Spleen (tissue), 7 donors: ENCODE measurements around the gene TRIM66.

Experiments used
- CTCF ChIP-seq, 11 experiments: fragments of 200-600 bp in 7 of 11; fragments of 450-650 bp in 4 of 11; sonication (generic) in 4 of 11; IDR thresholded peaks in 8 of 11; conservative IDR thresholded peaks in 3 of 11; 1 replicate in 7 of 11; 2 replicates in 4 of 11; pipeline versions ENCODE4 v1.4.0 to v1.8.0; 2016 to 2021; ENCODE audit warnings: antibody characterized with exemption in 11 of 11, inconsistent platforms in 4 of 11, mild to moderate bottlenecking in 1 of 11
- POLR2A ChIP-seq, 3 donors: fragments of 450-650 bp; IDR thresholded peaks; one replicate each; pipeline ENCODE4 v1.5.1; 2017; ENCODE audit warnings: antibody characterized with exemption in 3 of 3, mild to moderate bottlenecking in 1 of 3
- POLR2AphosphoS5 ChIP-seq, 3 donors: sonication (generic); formaldehyde crosslinking; IDR thresholded peaks; one replicate each; pipeline ENCODE4 v1.5.1; 2017; ENCODE audit warnings: antibody characterized with exemption in 3 of 3
- donor health status: DM: no; HTN: no; CAD: no; lungs with moderate emphysema.
- donor health status: DM: no; HTN: no; CAD: no.
- donor health status: DM: no; HTN: no; CAD: no.

GRCh38 chr11:8707541-8708191 is 25.2 kb upstream of the TRIM66 start:
- TF ChIP-seq CTCF (IDR thresholded peaks at IDR 0.05 in 8 of 11, conservative IDR thresholded peaks at IDR 0.05 in 3 of 11) (no peak), POLR2A (IDR thresholded peaks at IDR 0.05) (no peak), POLR2AphosphoS5 (IDR thresholded peaks at IDR 0.05) (no peak)
